Fibroblast of skin of back (primary cell): ENCODE measurements around the gene SPRY1.

ENCODE experiments used
- DNase-seq: peaks from one replicate; pipeline ENCODE4 v3.0.0-alpha.2; 2013

The SPRY1 gene

GRCh38 chr4:123411514-123411913, 14.9 kb downstream of the SPRY1 start:
- DNase-seq, result no peak

- no peak for DNase-seq
These were observed 15.5 kb downstream of the SPRY1 start for GRCh38 chr4:123412091-123412505.

GRCh38 chr4:123412700-123413512, 16.3 kb downstream of the SPRY1 start:
- DNase-seq, result peak; percentile 47

GRCh38 chr4:123415576-123415975, 19.0 kb downstream of the SPRY1 start:
- no peak for DNase-seq

- peak; percentile 87 for DNase-seq
These were observed 19.4 kb downstream of the SPRY1 start for GRCh38 chr4:123415977-123416376.

- no peak for DNase-seq
These were observed 21.2 kb downstream of the SPRY1 start for GRCh38 chr4:123417813-123418212.

- peak; percentile 94 for DNase-seq
These were observed 21.8 kb downstream of the SPRY1 start for GRCh38 chr4:123418351-123418931.

GRCh38 chr4:123419885-123420755, 23.5 kb downstream of the SPRY1 start:
- DNase-seq, result no peak

GRCh38 chr4:123421227-123421936, 24.8 kb downstream of the SPRY1 start:
- peak; percentile 57 for DNase-seq

- no peak for DNase-seq
These were observed 25.6 kb downstream of the SPRY1 start for GRCh38 chr4:123421937-123422781.

GRCh38 chr4:123423819-123424218, 27.2 kb downstream of the SPRY1 start:
- no peak for DNase-seq

GRCh38 chr4:123427951-123428350, 31.4 kb downstream of the SPRY1 start:
- DNase-seq, result no peak

GRCh38 chr4:123430031-123430430, 33.4 kb downstream of the SPRY1 start:
- no peak for DNase-seq

GRCh38 chr4:123430501-123430900, 33.9 kb downstream of the SPRY1 start:
- DNase-seq, result no peak

- no peak for DNase-seq
These were observed 37.0 kb downstream of the SPRY1 start for GRCh38 chr4:123433573-123433972.

GRCh38 chr4:123433976-123434375, 37.4 kb downstream of the SPRY1 start:
- DNase-seq, result no peak

- no peak for DNase-seq
These were observed 38.9 kb downstream of the SPRY1 start for GRCh38 chr4:123435246-123436113.

- no peak for DNase-seq
These were observed 41.4 kb downstream of the SPRY1 start for GRCh38 chr4:123438031-123438430.

GRCh38 chr4:123443401-123444289, 47.0 kb downstream of the SPRY1 start:
- no peak for DNase-seq
